HepG2 (cell line): ENCODE results near the gene TOPORS.

ENCODE experiments used
- HIC2 ChIP-seq: sonication (generic); formaldehyde crosslinking; IDR thresholded peaks from 2 replicates; pipeline ENCODE4 v1.9.0; 2022; ENCODE audit warnings: low read depth, missing genetic modification reagents
- MAFK ChIP-seq, 2 experiments: IDR thresholded peaks in 1 of 2; conservative IDR thresholded peaks in 1 of 2; 2 replicates each; pipeline ENCODE4 v1.6.1; 2011; ENCODE audit warnings: improper control_type of control experiment in 2 of 2, low read length in 2 of 2
- ZSCAN29 ChIP-seq: sonication (generic); formaldehyde crosslinking; conservative IDR thresholded peaks from 2 replicates; pipeline ENCODE4 v1.4.0; 2020; ENCODE audit warnings: mild to moderate bottlenecking, missing genetic modification reagents

GRCh38 chr9:32497921-32498320, 54.5 kb downstream of the TOPORS start:
- TF ChIP-seq HIC2 (CRISPR knock-in tag) (no peak), ZSCAN29 (CRISPR knock-in tag) (no peak), MAFK (conservative IDR thresholded peaks at IDR 0.05 in 1 of 2, IDR thresholded peaks at IDR 0.05 in 1 of 2; ENCODE audit: low read length in 2 of 2) (no peak)
